Neural cell (in vitro differentiated cells): Measurements from ENCODE around the gene FASTK.

ENCODE experiments used
- CTCF ChIP-seq: fragments of 450-650 bp; IDR thresholded peaks from 2 replicates; pipeline ENCODE4 v1.5.1; 2014; ENCODE audit warnings: antibody characterized with exemption, mild to moderate bottlenecking, moderate library complexity; ENCODE audit not compliant: poor library complexity, severe bottlenecking
- EZH2 ChIP-seq: fragments of 200-600, 300-800 bp; shearing (Covaris generic), sonication (generic); IDR thresholded peaks from 2 replicates; pipeline ENCODE4 v1.6.1; 2014; ENCODE audit warnings: antibody characterized with exemption, low read length, borderline replicate concordance, mild to moderate bottlenecking; ENCODE audit not compliant: insufficient read depth, poor library complexity, severe bottlenecking
- POLR2AphosphoS5 ChIP-seq: IDR thresholded peaks from 2 replicates; pipeline ENCODE4 v1.6.1; 2012
- RAD21 ChIP-seq: fragments of 450-650 bp; conservative IDR thresholded peaks from 2 replicates; pipeline ENCODE4 v1.6.1; 2014; ENCODE audit warnings: antibody characterized with exemption, mild to moderate bottlenecking, moderate library complexity

- TF ChIP-seq CTCF: no peak
- no peak for TF ChIP-seq RAD21
- no peak for TF ChIP-seq EZH2
- TF ChIP-seq POLR2AphosphoS5: no peak
Observed at GRCh38 chr7:151070574-151070960, 10.0 kb downstream of the FASTK start.
